Stomach (tissue), 4 donors: Measurements from ENCODE around the gene NAV3.

Experiments
- CTCF ChIP-seq, 7 experiments: fragments of 450-650 bp in 4 of 7; fragments of 200-600 bp in 3 of 7; sonication (generic) in 3 of 7; IDR thresholded peaks; one replicate each; pipeline ENCODE4 v1.5.1; 2016 to 2019; ENCODE audit warnings: antibody characterized with exemption in 7 of 7, control low read depth in 2 of 7, mild to moderate bottlenecking in 1 of 7
- POLR2A ChIP-seq, 4 donors: fragments of 450-650 bp; IDR thresholded peaks; one replicate each; pipeline ENCODE4 v1.6.1; 2016; ENCODE audit warnings: antibody characterized with exemption in 4 of 4, control low read depth in 2 of 4, mild to moderate bottlenecking in 1 of 4, moderate library complexity in 1 of 4

GRCh38 chr12:78164154-78164553, 333.5 kb downstream of the NAV3 start:
- no peak for TF ChIP-seq CTCF (IDR thresholded peaks at IDR 0.05)
- TF ChIP-seq POLR2A (IDR thresholded peaks at IDR 0.05): no peak
